LNCaP clone FGC (cell line): ENCODE measurements around the gene ADGRB3.
A peak's percentile ranks its signal among the peaks of the same experiment; 100 is the strongest.

Experiments used
- DNase-seq: peaks from one replicate; pipeline ENCODE4 v3.0.0-alpha.2; 2011; ENCODE audit warnings: low read depth
- H3K4me3 ChIP-seq: 2 replicates; pipeline ENCODE4 v1.5.1; 2011; ENCODE audit warnings: mild to moderate bottlenecking, low read depth, low read length, control low read depth
- CTCF ChIP-seq: IDR thresholded peaks from 2 replicates; pipeline ENCODE4 v1.5.1; 2012; ENCODE audit warnings: mild to moderate bottlenecking; ENCODE audit not compliant: control insufficient read depth, insufficient read depth; ENCODE audit errors: extremely low read depth

The ADGRB3 gene

GRCh38 chr6:68633281-68633971, 1.7 kb upstream of the ADGRB3 start:
- no peak for DNase-seq
- no peak for TF ChIP-seq CTCF
- no peak overlapping the region for H3K4me3 ChIP-seq

GRCh38 chr6:68633972-68634725, 933 bp upstream of the ADGRB3 start:
- H3K4me3 ChIP-seq: peak overlapping the region; percentile 37
- DNase-seq: no peak
- no peak for TF ChIP-seq CTCF

GRCh38 chr6:68635412-68635705, 277 bp downstream of the ADGRB3 start:
- DNase-seq: no peak

GRCh38 chr6:68635706-68636513, 828 bp downstream of the ADGRB3 start:
- no peak for DNase-seq
- peak overlapping the region; percentile 51 for H3K4me3 ChIP-seq
- no peak for TF ChIP-seq CTCF

More at GRCh38 chr6:68635412-68635705, 277 bp downstream of the ADGRB3 start:
- peak overlapping the region; percentile 51 for H3K4me3 ChIP-seq
- TF ChIP-seq CTCF: no peak

GRCh38 chr6:68636666-68637065, 1.6 kb downstream of the ADGRB3 start:
- H3K4me3 ChIP-seq: no peak overlapping the region
- TF ChIP-seq CTCF: no peak
- DNase-seq: no peak

- TF ChIP-seq CTCF: no peak
- H3K4me3 ChIP-seq: no peak overlapping the region
- no peak for DNase-seq
Measured at GRCh38 chr6:68637071-68637470, 2.0 kb downstream of the ADGRB3 start.
